Transverse colon (tissue), 4 donors: ENCODE measurements around the gene GPR107.

ENCODE experiments used
- CTCF ChIP-seq, 5 experiments: fragments of 200-600 bp in 3 of 5; fragments of 450-650 bp in 2 of 5; sonication (generic) in 3 of 5; IDR thresholded peaks; 1 replicate in 2 of 5; 2 replicates in 3 of 5; pipeline ENCODE4 v1.5.1; 2016 to 2017; ENCODE audit warnings: antibody characterized with exemption in 5 of 5, inconsistent platforms in 3 of 5, mild to moderate bottlenecking in 2 of 5, moderate library complexity in 1 of 5
- EP300 ChIP-seq: sonication (generic); formaldehyde crosslinking; IDR thresholded peaks from one replicate; pipeline ENCODE4 v1.6.1; 2017; ENCODE audit warnings: antibody characterized with exemption, low read depth
- POLR2A ChIP-seq: fragments of 450-650 bp; IDR thresholded peaks from one replicate; pipeline ENCODE4 v1.6.1; 2016; ENCODE audit warnings: antibody characterized with exemption, mild to moderate bottlenecking, moderate library complexity
- POLR2AphosphoS5 ChIP-seq, 3 donors: sonication (generic); formaldehyde crosslinking; IDR thresholded peaks; one replicate each; pipeline ENCODE4 v1.6.1; 2016; ENCODE audit warnings: antibody characterized with exemption in 3 of 3

GRCh38 chr9:130122456-130122855, 68.8 kb downstream of the GPR107 start:
- TF ChIP-seq POLR2AphosphoS5 (IDR thresholded peaks at IDR 0.05): no peak
- no peak for TF ChIP-seq CTCF (IDR thresholded peaks at IDR 0.05)
- TF ChIP-seq POLR2A: no peak
- TF ChIP-seq EP300: no peak
